ENCODE results near the gene PPP2R3A.
"Not testable (repeated sequence)": the region's sequence is repeated elsewhere in the genome, so short reads cannot be mapped to it uniquely, and the experiment has no call there.

The PPP2R3A gene

DNA sequence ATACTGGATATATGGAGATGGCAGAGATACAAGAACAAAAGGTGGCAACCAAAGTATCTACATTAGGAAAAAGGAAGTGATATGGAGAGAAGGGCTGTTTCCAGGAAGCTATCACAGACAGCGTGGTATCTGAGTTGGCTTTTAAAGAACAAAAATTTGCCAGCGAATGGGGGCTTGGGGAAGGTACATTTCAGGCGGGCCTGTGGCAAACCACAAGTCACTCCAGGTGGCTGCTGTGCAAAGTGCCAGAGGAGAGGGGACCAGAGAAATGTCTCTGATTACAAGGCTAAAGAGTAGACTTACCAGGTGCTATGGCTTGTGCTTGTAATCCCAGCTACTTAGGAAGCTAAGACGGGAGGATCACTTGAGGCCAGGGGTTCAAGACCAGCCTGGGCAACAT lies 139.5 kb downstream of the PPP2R3A start:
- no peak overlapping the region for H3K4me2 ChIP-seq (ENCODE audit: low read length)
- no peak overlapping the region for H3K9ac ChIP-seq
- H3K4me1 ChIP-seq: no peaks in the 10 kb centered on the region
- H2AFZ ChIP-seq: no peak overlapping the region
- H3K4me3 ChIP-seq (ENCODE audit: low read depth, low read length): no peak overlapping the region
- TF ChIP-seq CTCF (IDR thresholded peaks at IDR 0.05): no peak
- H3K27ac ChIP-seq: no peak overlapping the region
- H3K79me2 ChIP-seq: no peaks in the 10 kb centered on the region
- no peaks in the 10 kb centered on the region for H3K27me3 ChIP-seq (ENCODE audit: control insufficient read depth, insufficient read depth, low read length)
- no peaks in the 10 kb centered on the region for H3K9me3 ChIP-seq (ENCODE audit: control insufficient read depth, low read length)
- H3K36me3 ChIP-seq (ENCODE audit: control insufficient read depth, insufficient read depth, low read length): no peaks in the 10 kb centered on the region

DNA sequence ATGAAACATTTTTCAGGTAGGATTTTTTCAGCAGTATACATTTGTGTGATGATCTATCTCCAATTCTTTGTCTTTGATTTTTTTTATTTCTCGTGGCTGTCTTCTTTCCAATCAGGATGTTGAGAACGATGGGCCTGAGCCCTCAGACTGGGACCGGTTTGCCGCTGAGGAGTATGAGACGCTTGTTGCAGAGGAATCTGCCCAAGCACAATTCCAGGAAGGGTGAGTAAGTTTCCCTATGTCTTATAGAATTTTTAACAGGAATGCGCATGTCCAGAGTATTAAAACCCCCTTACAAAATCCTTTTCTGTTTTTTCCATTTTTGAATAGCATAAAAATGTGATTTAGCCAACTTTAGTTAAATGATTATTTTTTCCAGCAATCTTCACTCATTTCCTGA lies 140.6 kb downstream of the PPP2R3A start:
- no peak overlapping the region for H3K27ac ChIP-seq
- no peaks in the 10 kb centered on the region for H3K79me2 ChIP-seq
- no peak overlapping the region for H3K9ac ChIP-seq
- H3K27me3 ChIP-seq (ENCODE audit: control insufficient read depth, insufficient read depth, low read length): no peaks in the 10 kb centered on the region
- H3K9me3 ChIP-seq (ENCODE audit: control insufficient read depth, low read length): no peaks in the 10 kb centered on the region
- H3K4me3 ChIP-seq (ENCODE audit: low read depth, low read length): no peak overlapping the region
- H3K4me1 ChIP-seq: no peaks in the 10 kb centered on the region
- no peaks in the 10 kb centered on the region for H3K36me3 ChIP-seq (ENCODE audit: control insufficient read depth, insufficient read depth, low read length)
- H2AFZ ChIP-seq: no peak overlapping the region
- TF ChIP-seq CTCF (IDR thresholded peaks at IDR 0.05): no peak
- H3K4me2 ChIP-seq (ENCODE audit: low read length): no peak overlapping the region

GRCh38 chr3:136109499-136109898 lies 144.0 kb downstream of the PPP2R3A start:
- H3K27me3 ChIP-seq (ENCODE audit: control insufficient read depth, insufficient read depth, low read length): no peaks in the 10 kb centered on the region
- no peaks in the 10 kb centered on the region for H3K36me3 ChIP-seq (ENCODE audit: control insufficient read depth, insufficient read depth, low read length)
- H3K27ac ChIP-seq: no peak overlapping the region
- H2AFZ ChIP-seq: no peak overlapping the region
- no peaks in the 10 kb centered on the region for H3K4me1 ChIP-seq
- H3K9ac ChIP-seq: no peak overlapping the region
- no peaks in the 10 kb centered on the region for H3K9me3 ChIP-seq (ENCODE audit: control insufficient read depth, low read length)
- H3K4me3 ChIP-seq (ENCODE audit: low read depth, low read length): no peak overlapping the region
- no peaks in the 10 kb centered on the region for H3K79me2 ChIP-seq
- no peak for TF ChIP-seq CTCF (IDR thresholded peaks at IDR 0.05)
- H3K4me2 ChIP-seq (ENCODE audit: low read length): no peak overlapping the region

- Histone ChIP-seq H3K9me3 (ENCODE audit: control insufficient read depth, low read length) (no peaks in the 10 kb centered on the region), H3K4me3 (ENCODE audit: low read depth, low read length) (no peak overlapping the region), H3K9ac (no peak overlapping the region), H3K27me3 (ENCODE audit: control insufficient read depth, insufficient read depth, low read length) (no peaks in the 10 kb centered on the region), H3K79me2 (no peaks in the 10 kb centered on the region), H3K4me1 (no peaks in the 10 kb centered on the region), H3K4me2 (ENCODE audit: low read length) (no peak overlapping the region), H3K27ac (no peak overlapping the region), H2AFZ (no peak overlapping the region), H3K36me3 (ENCODE audit: control insufficient read depth, insufficient read depth, low read length) (no peaks in the 10 kb centered on the region)
- no peak for TF ChIP-seq CTCF (IDR thresholded peaks at IDR 0.05)
These were observed 145.0 kb downstream of the PPP2R3A start for GRCh38 chr3:136110481-136110880.

DNA sequence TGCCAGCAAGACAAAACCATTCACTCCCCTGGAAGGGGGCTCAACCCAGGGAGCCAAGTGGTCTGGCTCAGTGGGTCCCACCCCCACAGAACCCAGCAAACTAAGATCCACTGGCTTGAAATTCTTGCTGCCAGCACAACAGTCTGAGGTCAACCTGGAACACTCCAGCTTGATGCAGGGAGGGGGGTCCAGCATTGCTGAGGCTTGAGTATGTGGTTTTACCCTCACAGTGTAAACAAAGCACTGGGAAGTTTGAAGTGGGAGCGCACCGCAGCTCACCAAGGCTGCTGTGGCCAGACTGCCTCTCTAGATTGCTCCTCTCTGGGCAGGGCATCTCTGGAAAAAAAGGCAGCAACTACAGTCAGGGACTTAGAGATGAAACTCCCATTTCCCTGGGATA lies 148.9 kb downstream of the PPP2R3A start:
- Histone ChIP-seq H3K4me3 (ENCODE audit: low read depth, low read length) (no peak overlapping the region), H3K9me3 (ENCODE audit: control insufficient read depth, low read length) (no peaks in the 10 kb centered on the region), H3K9ac (no peak overlapping the region), H3K36me3 (ENCODE audit: control insufficient read depth, insufficient read depth, low read length) (no peaks in the 10 kb centered on the region), H3K4me2 (ENCODE audit: low read length) (no peak overlapping the region), H3K4me1 (no peaks in the 10 kb centered on the region), H2AFZ (no peak overlapping the region), H3K79me2 (no peaks in the 10 kb centered on the region), H3K27me3 (ENCODE audit: control insufficient read depth, insufficient read depth, low read length) (no peaks in the 10 kb centered on the region), H3K27ac (no peak overlapping the region)
- no peak for TF ChIP-seq CTCF (IDR thresholded peaks at IDR 0.05)

DNA sequence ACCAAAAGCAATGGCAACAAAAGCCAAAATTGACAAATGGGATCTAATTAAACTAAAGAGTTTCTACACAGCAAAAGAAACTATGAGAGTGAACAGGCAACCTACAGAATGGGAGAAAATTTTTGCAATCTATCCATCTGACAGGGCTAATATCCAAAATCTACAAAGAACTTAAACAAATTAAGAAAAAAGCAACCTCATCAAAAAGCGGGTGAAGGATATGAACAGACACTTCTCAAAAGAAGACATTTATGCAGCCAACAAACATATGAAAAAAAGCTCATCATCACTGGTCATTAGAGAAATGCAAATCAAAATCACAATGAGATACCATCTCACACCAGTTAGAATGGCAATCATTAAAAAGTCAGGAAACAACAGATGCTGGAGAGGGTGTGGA lies 153.8 kb downstream of the PPP2R3A start:
- not testable (repeated sequence) for H3K27ac ChIP-seq; H3K9me3 ChIP-seq (ENCODE audit: control insufficient read depth, low read length); H3K27me3 ChIP-seq (ENCODE audit: control insufficient read depth, insufficient read depth, low read length); H3K4me2 ChIP-seq (ENCODE audit: low read length); H3K36me3 ChIP-seq (ENCODE audit: control insufficient read depth, insufficient read depth, low read length); H3K4me3 ChIP-seq (ENCODE audit: low read depth, low read length); H3K4me1 ChIP-seq; H3K9ac ChIP-seq; H3K79me2 ChIP-seq; H2AFZ ChIP-seq

GRCh38 chr3:136119783-136120182 lies 154.3 kb downstream of the PPP2R3A start:
- not testable (repeated sequence) for H3K36me3 ChIP-seq (ENCODE audit: control insufficient read depth, insufficient read depth, low read length); H3K79me2 ChIP-seq; H3K4me1 ChIP-seq; H2AFZ ChIP-seq; H3K9me3 ChIP-seq (ENCODE audit: control insufficient read depth, low read length); H3K9ac ChIP-seq; H3K4me3 ChIP-seq (ENCODE audit: low read depth, low read length); H3K4me2 ChIP-seq (ENCODE audit: low read length); H3K27ac ChIP-seq; H3K27me3 ChIP-seq (ENCODE audit: control insufficient read depth, insufficient read depth, low read length)

All from parathyroid adenoma (tissue), 2 donors.